Sigmoid colon (tissue), 7 donors: ENCODE results near the gene IFNA5. TPM values are rescaled to one million over a fixed set of nuclear protein-coding genes. Genes with fewer than 3 reads are reported as not detected.

Experiments
- DNase-seq: peaks from one replicate; pipeline ENCODE4 v3.0.0-alpha.2; 2019
- H3K27ac ChIP-seq, 4 donors: fragments of 200-600 bp; sonication (generic); one replicate each; pipeline ENCODE4 v1.5.1; 2016 to 2019; ENCODE audit warnings: mild to moderate bottlenecking in 1 of 4
- H3K27me3 ChIP-seq, 3 donors: fragments of 200-600 bp; sonication (generic); one replicate each; pipeline ENCODE4 v1.5.1; 2019; ENCODE audit warnings: mild to moderate bottlenecking in 1 of 3
- H3K36me3 ChIP-seq, 4 donors: fragments of 200-600 bp; sonication (generic); one replicate each; pipeline ENCODE4 v1.5.1; 2016 to 2019
- H3K4me1 ChIP-seq, 4 donors: fragments of 200-600 bp; sonication (generic); one replicate each; pipeline ENCODE4 v1.5.1; 2017 to 2019
- H3K4me3 ChIP-seq, 4 donors: fragments of 200-600 bp; sonication (generic); one replicate each; pipeline ENCODE4 v1.5.1; 2017 to 2019; ENCODE audit warnings: mild to moderate bottlenecking in 2 of 4, moderate library complexity in 1 of 4
- H3K9me3 ChIP-seq, 4 donors: fragments of 200-600 bp in 3 of 4; sonication (generic) in 3 of 4; one replicate each; pipeline versions ENCODE4 v1.5.1 to v1.6.1; 2013 to 2019
- CTCF ChIP-seq, 4 experiments: fragments of 450-650 bp in 3 of 4; fragments of 200-600 bp in 1 of 4; IDR thresholded peaks; one replicate each; pipeline ENCODE4 v1.5.1; 2016 to 2019; ENCODE audit warnings: antibody characterized with exemption in 4 of 4, mild to moderate bottlenecking in 3 of 4, moderate library complexity in 2 of 4
- EP300 ChIP-seq, 4 donors: sonication (generic); formaldehyde crosslinking; IDR thresholded peaks; one replicate each; pipeline ENCODE4 v1.6.1; 2017; ENCODE audit warnings: antibody characterized with exemption in 4 of 4
- POLR2A ChIP-seq, 2 donors: fragments of 450-650 bp; IDR thresholded peaks; one replicate each; pipeline ENCODE4 v1.6.1; 2016; ENCODE audit warnings: antibody characterized with exemption in 2 of 2, mild to moderate bottlenecking in 2 of 2, moderate library complexity in 2 of 2
- POLR2AphosphoS5 ChIP-seq, 4 donors: sonication (generic); formaldehyde crosslinking; IDR thresholded peaks; one replicate each; pipeline ENCODE4 v1.6.1; 2017; ENCODE audit warnings: antibody characterized with exemption in 4 of 4
- WGBS, 2 donors: extraction: QIAGEN DNeasy Blood & Tissue Kit; methylation state at CpG; one replicate each; pipeline ENCODE4 v1.1.7; 2013; 5-methylcytosine and 5-hydroxymethylcytosine counted together
- intact Hi-C: fragments of 100-400 bp; cut with DNase I; formaldehyde crosslinking; loops from one replicate; pipeline ENCODE4 v1.15.1; 2023
- polyA plus RNA-seq, 3 donors: library from polyadenylated mRNA; stranded (reverse); fragments of 200-250 nt; gene quantifications; one replicate each; pipeline ENCODE4 v1.2.3, GENCODE V29; 2013
- total RNA-seq, 4 donors: library from RNA; depleted of rRNA; stranded (reverse); fragments of >200 nt; gene quantifications; one replicate each; pipeline ENCODE4 v1.1.0, GENCODE V29; 2016
- donor health status: healthy with polysubstance abuse.
- donor health status: Bipolar disorder and iron deficiency.
- donor health status: healthy.

IFNA5 gene
- total and polyA plus RNA-seq, 7 donors = not detected

GRCh38 chr9:21266733-21267484 is 38.2 kb downstream of the IFNA5 start:
- Histone ChIP-seq H3K27me3 (no peaks in the 10 kb centered on the region), H3K4me1 (no peaks in the 10 kb centered on the region), H3K27ac (no peak overlapping the region), H3K4me3 (no peak overlapping the region), H3K9me3 (no peaks in the 10 kb centered on the region), H3K36me3 (no peaks in the 10 kb centered on the region)
- DNase-seq = no peak
- TF ChIP-seq EP300 (IDR thresholded peaks at IDR 0.05) (no peak), POLR2A (IDR thresholded peaks at IDR 0.05) (no peak), POLR2AphosphoS5 (IDR thresholded peaks at IDR 0.05) (no peak), CTCF (IDR thresholded peaks at IDR 0.05) (no peak)
- WGBS, 2 donors = 48 to 51% methylated on average over 3 of the region's 3 CpGs
- intact Hi-C loops = no loop called here

GRCh38 chr9:21265421-21266189 is 39.5 kb downstream of the IFNA5 start:
- Histone ChIP-seq H3K9me3 (no peaks in the 10 kb centered on the region), H3K4me1 (no peaks in the 10 kb centered on the region), H3K27ac (no peak overlapping the region), H3K27me3 (no peaks in the 10 kb centered on the region), H3K4me3 (no peak overlapping the region), H3K36me3 (no peaks in the 10 kb centered on the region)
- no peak for TF ChIP-seq CTCF (IDR thresholded peaks at IDR 0.05)
- intact Hi-C loops = no loop called here
- DNase-seq = no peak
- WGBS, 2 donors = 14 to 48% methylated on average over 1 of the region's 1 CpG

- no peaks in the 10 kb centered on the region for H3K27me3 ChIP-seq
- H3K36me3 ChIP-seq = no peaks in the 10 kb centered on the region
- DNase-seq = no peak
- H3K4me3 ChIP-seq = no peak overlapping the region
- 75 to 84% methylated on average over 5 of the region's 5 CpGs for WGBS, 2 donors
- intact Hi-C loops = no loop called here
- TF ChIP-seq CTCF (IDR thresholded peaks at IDR 0.05) = no peak
- TF ChIP-seq EP300 (IDR thresholded peaks at IDR 0.05) = no peak
- TF ChIP-seq POLR2A (IDR thresholded peaks at IDR 0.05) = no peak
- no peak for TF ChIP-seq POLR2AphosphoS5 (IDR thresholded peaks at IDR 0.05)
- no peaks in the 10 kb centered on the region for H3K4me1 ChIP-seq
- H3K27ac ChIP-seq = no peak overlapping the region
- no peaks in the 10 kb centered on the region for H3K9me3 ChIP-seq
Observed at GRCh38 chr9:21255538-21256212, 49.4 kb downstream of the IFNA5 start.

Other genes starting within 250 kb of the IFNA5 start
- gene IFNB1, start 227.4 kb downstream of the IFNA5 start, total RNA-seq = not detected
- under 1 TPM in 1 of 3 donors, not detected in 2; 0.20 TPM for gene IFNB1, start 227.4 kb downstream of the IFNA5 start, polyA plus RNA-seq
- not detected for gene IFNW1, start 163.5 kb downstream of the IFNA5 start, total RNA-seq
- gene IFNW1, start 163.5 kb downstream of the IFNA5 start, polyA plus RNA-seq = not detected
- gene IFNA21, start 138.7 kb downstream of the IFNA5 start, total RNA-seq = not detected
- gene IFNA21, start 138.7 kb downstream of the IFNA5 start, polyA plus RNA-seq = not detected
- gene IFNA4, start 117.7 kb downstream of the IFNA5 start, total RNA-seq = not detected
- gene IFNA4, start 117.7 kb downstream of the IFNA5 start, polyA plus RNA-seq = not detected
- not detected for gene IFNA7, start 103.1 kb downstream of the IFNA5 start, total RNA-seq
- not detected for gene IFNA7, start 103.1 kb downstream of the IFNA5 start, polyA plus RNA-seq
- gene IFNA10, start 98.2 kb downstream of the IFNA5 start, total RNA-seq = not detected
- not detected for gene IFNA10, start 98.2 kb downstream of the IFNA5 start, polyA plus RNA-seq
- gene IFNA16, start 88.0 kb downstream of the IFNA5 start, total RNA-seq = not detected
- not detected for gene IFNA16, start 88.0 kb downstream of the IFNA5 start, polyA plus RNA-seq
- not detected for gene IFNA17, start 77.1 kb downstream of the IFNA5 start, total RNA-seq
- not detected for gene IFNA17, start 77.1 kb downstream of the IFNA5 start, polyA plus RNA-seq
- gene IFNA14, start 65.3 kb downstream of the IFNA5 start, total RNA-seq = not detected
- not detected for gene IFNA14, start 65.3 kb downstream of the IFNA5 start, polyA plus RNA-seq
- 10 to 100 TPM; 17.2 to 26.4 (median 22.0) TPM for gene KLHL9, start 30.1 kb upstream of the IFNA5 start, total RNA-seq
- gene KLHL9, start 30.1 kb upstream of the IFNA5 start, polyA plus RNA-seq = 1 to 10 TPM; 8.4 to 9.8 (median 8.8) TPM
- gene IFNA6, start 45.6 kb upstream of the IFNA5 start, total RNA-seq = not detected
- not detected for gene IFNA6, start 45.6 kb upstream of the IFNA5 start, polyA plus RNA-seq
- not detected for gene IFNA13, start 62.7 kb upstream of the IFNA5 start, total RNA-seq
- not detected for gene IFNA13, start 62.7 kb upstream of the IFNA5 start, polyA plus RNA-seq
- under 1 TPM in 1 of 4 donors, not detected in 3; 0.33 TPM for gene IFNA2, start 80.1 kb upstream of the IFNA5 start, total RNA-seq
- under 1 TPM in 1 of 3 donors, not detected in 2; 0.06 TPM for gene IFNA2, start 80.1 kb upstream of the IFNA5 start, polyA plus RNA-seq
- not detected for gene IFNA8, start 103.8 kb upstream of the IFNA5 start, total RNA-seq
- gene IFNA8, start 103.8 kb upstream of the IFNA5 start, polyA plus RNA-seq = not detected
- gene IFNA1, start 135.1 kb upstream of the IFNA5 start, total RNA-seq = not detected
- under 1 TPM in 1 of 3 donors, not detected in 2; 0.09 TPM for gene IFNA1, start 135.1 kb upstream of the IFNA5 start, polyA plus RNA-seq
- not detected for gene IFNE, start 177.0 kb upstream of the IFNA5 start, total RNA-seq
- not detected for gene IFNE, start 177.0 kb upstream of the IFNA5 start, polyA plus RNA-seq